GM18502 (cell line): ENCODE results near the gene SAG.

Experiments used
- ATAC-seq: cut with Tn5 transposase; IDR thresholded peaks from one replicate; pipeline ENCODE4 v1.9.1; 2021; ENCODE audit warnings: mild to moderate bottlenecking; ENCODE audit not compliant: unreplicated experiment, poor library complexity

Gene SAG

DNA sequence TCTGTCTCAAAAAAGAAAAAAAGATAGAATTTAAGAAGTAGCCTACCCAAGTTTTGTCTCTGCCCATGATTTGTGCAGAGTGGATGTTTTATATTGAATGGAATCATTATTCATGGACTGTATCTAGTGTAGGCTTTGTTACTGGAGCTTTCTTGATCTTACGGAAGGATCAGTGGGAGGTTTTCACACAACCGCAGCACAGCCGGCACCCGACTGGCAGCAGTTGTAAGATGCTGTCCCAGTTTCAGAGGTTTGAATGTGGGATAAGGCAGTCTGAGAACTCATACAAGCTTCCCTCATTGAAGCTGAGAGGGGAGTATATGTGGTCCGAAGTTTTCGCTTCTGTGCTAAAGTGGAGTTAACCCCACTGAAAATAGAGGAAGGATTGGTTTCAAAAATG is 19.7 kb upstream of the SAG start:
- ATAC-seq, result no peak

GRCh38 chr2:233288663-233289062 is 19.0 kb upstream of the SAG start:
- no peak for ATAC-seq

GRCh38 chr2:233289648-233290047 is 18.0 kb upstream of the SAG start:
- ATAC-seq, result no peak

DNA sequence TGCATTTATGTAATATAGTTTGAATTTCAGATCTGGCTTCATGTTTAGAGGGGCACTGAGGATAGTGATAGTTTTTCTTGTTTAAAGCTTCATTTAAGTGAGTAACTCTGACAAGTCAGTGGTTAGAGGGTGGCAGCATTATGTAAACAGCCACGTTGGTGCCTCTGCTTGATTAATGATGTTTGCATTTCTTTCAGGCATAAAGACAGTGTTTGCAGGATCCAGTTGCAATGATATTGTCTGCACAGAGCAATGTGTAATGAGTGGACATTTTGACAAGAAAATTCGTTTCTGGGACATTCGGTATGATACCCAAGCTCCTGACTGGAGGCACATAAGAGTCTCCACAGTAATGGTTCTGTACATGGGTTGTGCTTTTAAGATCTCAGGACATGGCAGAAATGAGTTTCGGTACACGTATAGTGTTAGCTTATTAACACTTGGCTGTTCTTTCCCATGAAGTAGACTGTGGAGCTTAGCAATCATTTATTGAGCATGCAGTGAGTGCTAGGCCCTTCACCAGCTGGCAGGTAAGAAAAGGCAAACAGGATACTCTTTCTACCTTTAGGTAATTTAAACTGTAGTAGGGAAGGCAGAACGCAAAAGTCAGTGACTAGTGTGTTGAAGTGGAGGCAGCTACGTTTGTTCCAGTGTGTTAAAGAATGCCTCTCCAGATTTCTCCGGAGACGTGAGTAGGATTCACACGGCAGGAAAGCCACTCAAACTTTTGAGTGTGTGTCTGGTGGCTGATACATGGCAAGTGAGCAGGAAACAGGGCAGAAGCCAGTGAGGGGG is 17.4 kb upstream of the SAG start:
- ATAC-seq, result no peak

- ATAC-seq, result no peak
Measured at GRCh38 chr2:233295891-233296290, 11.7 kb upstream of the SAG start.

- ATAC-seq, result no peak
Measured at GRCh38 chr2:233297076-233297475, 10.5 kb upstream of the SAG start.

DNA sequence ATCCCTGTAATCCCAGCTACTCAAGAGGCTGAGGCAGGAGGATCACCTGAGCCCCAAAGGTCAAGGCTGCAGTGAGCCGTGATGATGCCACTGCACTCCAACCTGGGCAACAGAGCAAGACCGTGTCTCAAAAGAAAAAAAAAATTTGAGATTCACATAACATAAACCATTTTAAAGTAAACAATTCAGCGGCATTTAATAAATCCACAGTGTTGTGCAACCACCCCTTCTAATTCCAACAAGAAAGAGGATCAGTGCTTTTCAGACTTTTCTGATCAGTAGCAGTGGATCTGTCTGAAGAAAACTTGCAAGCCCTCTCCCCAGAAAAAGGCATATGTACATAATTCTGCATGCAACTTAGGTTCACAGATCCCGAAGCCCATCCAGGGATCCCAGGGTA is 7.2 kb upstream of the SAG start:
- ATAC-seq, result no peak

GRCh38 chr2:233301248-233301647 is 6.4 kb upstream of the SAG start:
- ATAC-seq, result no peak

DNA sequence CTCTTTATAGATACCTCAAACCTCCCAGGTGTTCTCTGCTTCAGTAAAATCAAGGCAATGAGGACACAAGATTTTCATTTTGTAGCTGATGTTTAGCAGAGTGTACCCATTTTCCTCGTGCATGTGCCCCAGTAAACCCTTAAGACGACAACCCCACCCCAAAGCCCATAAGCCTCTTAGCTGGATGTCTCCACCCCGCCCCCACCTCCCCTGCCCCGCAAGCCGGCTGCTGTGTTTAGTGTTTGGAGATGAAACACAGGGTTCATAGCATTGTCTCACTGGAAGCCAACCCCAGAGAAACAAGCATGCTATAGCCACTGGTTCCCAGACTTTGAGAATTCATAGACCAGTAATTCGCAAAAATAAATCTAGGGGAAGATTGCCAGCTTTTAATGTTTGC is 5.8 kb upstream of the SAG start:
- ATAC-seq, result no peak

DNA sequence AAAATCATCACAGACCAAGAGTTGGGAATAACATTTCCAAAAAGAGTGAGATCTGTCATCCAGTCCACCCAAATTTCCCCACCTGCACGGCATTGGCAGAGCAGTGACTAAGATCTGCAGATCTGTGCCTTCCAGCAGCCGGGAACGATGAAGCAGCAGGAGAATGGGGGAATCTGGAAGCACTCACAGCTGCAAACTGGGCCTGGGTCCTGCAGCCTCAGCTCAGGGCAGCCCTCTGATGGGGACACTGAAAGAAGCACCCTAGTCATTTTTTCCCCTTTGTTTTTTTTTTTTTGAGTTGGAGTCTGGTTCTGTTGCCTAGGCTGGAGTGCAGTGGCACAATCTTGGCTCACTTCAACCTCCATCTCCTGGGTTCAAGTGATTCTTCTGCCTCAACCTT is 4.4 kb upstream of the SAG start:
- no peak for ATAC-seq

- ATAC-seq, result no peak
Measured at GRCh38 chr2:233311241-233311926, 3.8 kb downstream of the SAG start.

DNA sequence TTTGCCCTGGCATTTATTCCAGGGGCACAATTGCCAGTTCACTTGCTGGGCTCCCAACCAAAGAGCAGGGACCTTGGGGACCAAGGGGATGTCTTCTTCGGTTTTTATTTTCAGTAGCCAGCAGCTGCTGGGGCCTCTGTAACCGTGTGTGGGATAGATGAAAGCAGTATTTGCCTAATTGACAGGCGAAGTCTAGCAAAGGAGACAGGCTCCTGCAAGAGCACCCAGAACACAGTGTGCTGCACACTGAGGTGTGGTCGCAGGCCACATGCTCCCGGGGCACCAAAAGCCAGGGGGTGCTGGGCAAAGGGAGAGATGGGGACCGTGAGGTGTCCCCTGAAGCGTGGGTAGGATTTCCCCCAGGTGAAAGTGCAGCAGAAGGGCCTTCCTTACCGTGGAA is 5.3 kb downstream of the SAG start:
- ATAC-seq, result no peak

DNA sequence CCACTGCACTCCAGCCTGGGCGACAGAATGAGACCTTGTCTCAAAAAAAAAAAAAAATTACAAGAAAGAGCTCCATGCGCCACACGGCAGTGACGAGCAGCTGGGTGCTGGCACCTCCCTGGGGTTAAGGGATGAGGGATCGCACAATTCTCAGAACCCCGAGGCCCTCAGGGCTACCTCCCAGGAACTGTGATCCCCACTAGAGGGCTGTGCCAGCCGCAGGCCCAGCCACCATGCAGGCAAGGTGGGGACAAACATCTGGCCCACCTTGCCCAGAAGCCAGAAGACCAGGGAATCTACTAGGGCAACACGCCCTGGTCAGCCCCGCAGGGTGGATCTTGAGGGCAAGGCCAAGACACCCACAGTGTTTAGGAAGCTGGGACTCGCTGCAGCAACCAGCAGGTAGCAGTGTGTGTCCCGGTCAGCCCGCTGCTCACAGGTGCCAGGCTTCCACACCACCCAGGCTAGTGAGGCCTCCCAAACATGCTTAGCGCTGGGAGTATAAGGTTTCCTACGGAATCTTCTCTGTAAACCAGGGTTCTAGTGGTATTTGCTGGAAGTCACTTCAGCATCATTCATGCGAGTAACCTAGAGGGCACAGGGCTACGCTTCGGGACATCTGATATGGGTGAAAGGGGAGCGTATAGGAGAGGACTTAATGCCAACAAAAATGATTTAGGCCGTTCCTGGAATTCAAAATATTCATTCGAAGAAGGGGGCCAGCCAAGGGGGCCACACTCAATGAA is 6.7 kb downstream of the SAG start:
- no peak for ATAC-seq

DNA sequence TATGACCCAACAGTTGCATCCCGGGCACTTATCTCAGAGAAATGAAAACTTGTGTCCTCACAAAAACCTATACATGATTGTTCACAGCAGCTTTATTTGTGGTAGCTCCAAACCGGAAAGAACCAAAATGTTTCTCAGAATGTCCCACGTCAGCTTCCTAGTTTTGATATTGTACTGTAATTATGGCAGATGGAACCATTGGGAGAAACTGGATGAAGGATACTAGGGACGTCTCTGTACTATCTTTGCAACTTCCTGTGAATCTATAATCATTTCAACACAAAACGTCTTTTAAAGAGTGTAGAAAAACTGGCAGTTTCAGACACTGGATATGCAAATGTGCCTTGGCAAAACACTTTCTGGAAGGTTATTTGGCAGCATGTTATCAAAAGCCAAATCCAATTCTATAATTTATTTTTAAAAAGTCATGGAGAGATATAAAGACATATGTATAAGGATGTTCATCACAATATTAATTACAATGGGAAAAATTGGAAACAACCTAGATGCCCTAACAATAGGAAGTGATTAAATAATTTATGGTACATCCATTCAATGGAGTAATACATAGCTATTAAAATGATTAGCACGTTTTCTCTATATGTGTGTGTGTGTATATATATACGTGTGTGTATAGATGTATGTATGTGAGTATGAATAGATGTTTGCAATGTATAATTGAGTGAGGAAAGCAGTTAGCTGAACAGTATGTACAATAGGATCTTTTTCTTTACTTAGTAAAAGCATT is 9.8 kb downstream of the SAG start:
- no peak for ATAC-seq

DNA sequence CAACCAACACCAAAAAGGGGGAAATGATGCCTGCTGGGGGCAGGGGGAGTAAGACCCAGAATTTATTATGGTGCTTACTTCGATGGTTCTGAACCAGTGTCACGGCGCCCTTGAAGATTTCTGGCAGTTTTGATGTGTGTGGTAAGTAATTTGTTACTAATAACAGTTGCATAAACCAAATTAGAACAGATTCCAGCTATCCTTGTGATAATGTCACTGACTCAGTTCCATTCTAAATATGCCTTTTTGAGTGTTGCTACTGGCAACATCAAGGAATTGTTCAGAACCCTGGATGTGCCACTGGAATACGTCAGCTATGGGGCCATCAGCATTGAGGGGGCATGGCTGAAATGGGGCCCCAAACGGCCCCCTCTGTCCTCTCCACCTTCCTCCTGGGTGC is 11.6 kb downstream of the SAG start:
- no peak for ATAC-seq

DNA sequence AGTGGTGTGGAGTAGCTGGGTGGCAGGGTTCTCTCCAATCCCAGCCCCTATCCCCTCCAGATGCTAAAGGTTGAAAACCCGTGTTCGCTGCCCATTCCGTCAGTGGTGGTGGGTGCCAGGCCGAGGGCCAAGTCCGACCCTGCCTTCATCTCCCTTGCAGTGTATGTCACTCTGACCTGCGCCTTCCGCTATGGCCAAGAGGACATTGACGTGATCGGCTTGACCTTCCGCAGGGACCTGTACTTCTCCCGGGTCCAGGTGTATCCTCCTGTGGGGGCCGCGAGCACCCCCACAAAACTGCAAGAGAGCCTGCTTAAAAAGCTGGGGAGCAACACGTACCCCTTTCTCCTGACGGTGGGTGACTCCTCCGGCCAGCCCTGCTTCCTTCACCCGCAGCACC is 12.9 kb downstream of the SAG start:
- no peak for ATAC-seq

- no peak for ATAC-seq
Measured at GRCh38 chr2:233321166-233321565, 13.6 kb downstream of the SAG start.

GRCh38 chr2:233323851-233324250 is 16.2 kb downstream of the SAG start:
- ATAC-seq, result no peak

DNA sequence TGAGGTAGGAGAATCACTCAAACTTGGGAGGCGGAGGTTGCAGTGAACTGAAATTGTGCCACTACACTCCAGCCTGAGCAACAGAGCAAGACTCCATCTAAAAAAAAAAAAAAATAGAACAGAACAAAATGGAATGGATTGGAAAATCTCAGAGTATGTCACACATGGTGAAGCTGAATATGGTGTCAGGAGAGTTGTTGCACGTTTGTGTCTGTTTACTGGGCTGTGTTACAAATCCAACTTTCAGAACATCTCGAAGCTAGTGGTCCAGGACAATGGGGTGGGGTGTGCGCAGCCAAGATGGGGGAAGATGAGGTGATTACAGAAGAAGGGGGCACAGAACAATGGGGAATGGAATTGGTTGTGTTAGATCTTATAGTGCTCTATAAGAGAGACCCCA is 17.6 kb downstream of the SAG start:
- ATAC-seq, result no peak

GRCh38 chr2:233325814-233326213 is 18.2 kb downstream of the SAG start:
- no peak for ATAC-seq

DNA sequence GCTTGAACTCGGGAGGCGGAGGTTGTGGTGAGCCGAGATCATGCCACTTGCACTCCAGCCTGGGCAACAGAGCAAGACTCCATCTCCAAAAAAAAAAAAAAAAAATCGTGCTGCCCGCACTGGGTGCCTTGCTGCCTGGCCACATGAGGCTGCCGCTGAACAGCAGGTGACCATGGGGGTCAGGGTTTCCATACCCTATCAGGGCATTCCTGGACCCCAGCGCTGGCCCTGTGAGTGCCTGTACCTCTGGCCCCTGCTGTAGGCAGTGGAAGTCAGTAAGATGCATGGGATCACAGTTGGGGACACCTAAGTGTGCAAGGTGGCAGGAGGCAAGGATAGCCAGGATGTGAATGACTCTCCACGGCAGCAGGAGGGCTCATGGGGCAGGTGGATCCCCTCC is 18.9 kb downstream of the SAG start:
- no peak for ATAC-seq
